HG03175 (cell line): ENCODE results near the gene NDUFA11.

Experiments used
- ATAC-seq: cut with Tn5 transposase; IDR thresholded peaks from one replicate; pipeline ENCODE4 v1.9.1; 2021; ENCODE audit warnings: mild to moderate bottlenecking, moderate library complexity; ENCODE audit not compliant: unreplicated experiment

NDUFA11 gene

GRCh38 chr19:5932609-5933262, 29.1 kb upstream of the NDUFA11 start:
- ATAC-seq, result no peak

- ATAC-seq, result no peak
Observed at GRCh38 chr19:5932146-5932545, 28.6 kb upstream of the NDUFA11 start.

- ATAC-seq, result no peak
Observed at GRCh38 chr19:5931251-5931650, 27.7 kb upstream of the NDUFA11 start.

- no peak for ATAC-seq
Observed at GRCh38 chr19:5929625-5930024, 26.0 kb upstream of the NDUFA11 start.

- no peak for ATAC-seq
Observed at GRCh38 chr19:5929179-5929578, 25.6 kb upstream of the NDUFA11 start.

GRCh38 chr19:5927441-5927821, 23.8 kb upstream of the NDUFA11 start:
- no peak for ATAC-seq

GRCh38 chr19:5926641-5927440, 23.3 kb upstream of the NDUFA11 start:
- no peak for ATAC-seq

GRCh38 chr19:5925830-5926427, 22.3 kb upstream of the NDUFA11 start:
- ATAC-seq, result no peak

- ATAC-seq, result no peak
Observed at GRCh38 chr19:5923356-5923755, 19.8 kb upstream of the NDUFA11 start.

- ATAC-seq, result no peak
Observed at GRCh38 chr19:5922161-5922545, 18.6 kb upstream of the NDUFA11 start.

- ATAC-seq, result no peak
Observed at GRCh38 chr19:5921516-5922160, 18.0 kb upstream of the NDUFA11 start.

- no peak for ATAC-seq
Observed at GRCh38 chr19:5918463-5919079, 15.0 kb upstream of the NDUFA11 start.

GRCh38 chr19:5917431-5918107, 14.0 kb upstream of the NDUFA11 start:
- no peak for ATAC-seq

GRCh38 chr19:5916181-5916708, 12.7 kb upstream of the NDUFA11 start:
- no peak for ATAC-seq

GRCh38 chr19:5915782-5916165, 12.2 kb upstream of the NDUFA11 start:
- no peak for ATAC-seq

- no peak for ATAC-seq
Observed at GRCh38 chr19:5914946-5915781, 11.6 kb upstream of the NDUFA11 start.

GRCh38 chr19:5914358-5914774, 10.8 kb upstream of the NDUFA11 start:
- no peak for ATAC-seq

GRCh38 chr19:5913739-5914357, 10.3 kb upstream of the NDUFA11 start, which contains the start of gene CAPS:
Gene CAPS (plus strand): TSS chr19:5914254. CDS start chr19:5914407, 153 bp downstream.
- ATAC-seq, result no peak

GRCh38 chr19:5911366-5911765, 7.8 kb upstream of the NDUFA11 start:
- ATAC-seq, result no peak
